HCT116 (cell line): ENCODE measurements around the gene NCR1. TPM values are rescaled to one million over a fixed set of nuclear protein-coding genes. Genes with fewer than 3 reads are reported as not detected.
"Not testable (repeated sequence)": the region's sequence is repeated elsewhere in the genome, so short reads cannot be mapped to it uniquely, and the experiment has no call there.

Experiments
- ATAC-seq: fragments of 200-7000 bp; cut with Tn5 transposase; 2 replicates; pipeline ENCODE4 v1.9.1; 2020; ENCODE audit warnings: mild to moderate bottlenecking, moderate library complexity
- BruUV-seq: library from RNA; stranded (reverse); fragments of 400-500 nt; replicated peaks from 2 replicates; lab custom pipeline; 2021; lab: Mats Ljungman, UMichigan
- CTCF ChIA-PET: fragments of 300-600 bp; sonication (Branson Sonifier 250); formaldehyde crosslinking; loops from one replicate; lab custom pipeline; 2021; ENCODE audit warnings: antibody characterized with exemption; lab: Charles Lee
- POLR2A ChIA-PET: fragments of 300-600, 350-600 bp; sonication (Branson Sonifier 250); formaldehyde crosslinking; loops from one replicate; lab custom pipeline; 2021; ENCODE audit warnings: antibody characterized with exemption; lab: Charles Lee
- RAD21 ChIA-PET, 2 experiments: fragments of 300-600 bp; sonication (Branson Sonifier 250); formaldehyde crosslinking; loops; one replicate each; lab custom pipeline; 2023; ENCODE audit warnings: low total read pairs in 2 of 2; ENCODE audit not compliant: uncharacterized antibody in 2 of 2, unreplicated experiment in 2 of 2, low non-redundant PET in 1 of 2; lab: Charles Lee
- DNase-seq: peaks from one replicate; pipeline ENCODE4 v3.0.0-alpha.2; 2010; ENCODE audit warnings: low read depth, low spot score
- H2AFZ ChIP-seq: fragments of 200-600 bp; shearing (Covaris generic), sonication (generic); 2 replicates; pipeline ENCODE4 v1.6.1; 2017; ENCODE audit warnings: low read depth, mixed run types, mixed read lengths, antibody characterized with exemption, low read length; ENCODE audit not compliant: poor library complexity, severe bottlenecking
- H3K27ac ChIP-seq: 2 replicates; pipeline ENCODE4 v1.5.1; 2012; ENCODE audit warnings: low read depth, low read length
- H3K27me3 ChIP-seq: fragments of 200-600 bp; sonication (generic); 2 replicates; pipeline ENCODE4 v1.6.1; 2016; ENCODE audit warnings: mixed run types, low read length, mixed read lengths; ENCODE audit not compliant: insufficient read depth
- H3K36me3 ChIP-seq, 2 experiments: fragments of 200-500 bp in 1 of 2; fragments of 200-600 bp in 1 of 2; sonication (Bioruptor generic) in 1 of 2; sonication (generic) in 1 of 2; 2 replicates each; pipeline versions ENCODE4 v1.5.1 to v1.6.1; 2014 to 2016; ENCODE audit warnings: low read length in 2 of 2, inconsistent platforms in 1 of 2, mixed read lengths in 1 of 2, mixed run types in 1 of 2; ENCODE audit not compliant: insufficient read depth in 2 of 2, control insufficient read depth in 1 of 2
- H3K4me1 ChIP-seq, 2 experiments: fragments of 200-600 bp in 1 of 2; sonication (generic) in 1 of 2; 2 replicates each; pipeline versions ENCODE4 v1.5.1 to v1.6.1; 2012 to 2017; ENCODE audit warnings: low read length in 2 of 2, inconsistent platforms in 1 of 2, mild to moderate bottlenecking in 1 of 2, mixed read lengths in 1 of 2, mixed run types in 1 of 2, moderate library complexity in 1 of 2; ENCODE audit not compliant: insufficient read depth in 2 of 2, control insufficient read depth in 1 of 2
- H3K4me2 ChIP-seq: fragments of 200-600 bp; sonication (generic); 2 replicates; pipeline ENCODE4 v1.6.1; 2017; ENCODE audit warnings: mixed run types, low read length, mixed read lengths
- H3K4me3 ChIP-seq, 2 experiments: fragments of 200-600 bp in 1 of 2; sonication (generic) in 1 of 2; replicated peaks in 1 of 2; 2 replicates each; pipeline ENCODE4 v1.5.1; 2011 to 2016; ENCODE audit warnings: low read length in 2 of 2, control low read depth in 1 of 2, low read depth in 1 of 2, mild to moderate bottlenecking in 1 of 2, mixed read lengths in 1 of 2, mixed run types in 1 of 2
- H3K79me2 ChIP-seq: fragments of 200-600 bp; sonication (generic); 2 replicates; pipeline ENCODE4 v1.6.1; 2017; ENCODE audit warnings: mild to moderate bottlenecking, mixed run types, low read length, moderate library complexity, mixed read lengths; ENCODE audit not compliant: insufficient read depth
- H3K9ac ChIP-seq: fragments of 200-600 bp; sonication (generic); 2 replicates; pipeline ENCODE4 v1.6.1; 2016; ENCODE audit warnings: low read length, mixed read lengths
- H3K9me2 ChIP-seq: fragments of 200-600 bp; sonication (generic), shearing (Covaris generic); 2 replicates; pipeline ENCODE4 v1.6.1; 2017; ENCODE audit warnings: mixed run types, mild to moderate bottlenecking, moderate library complexity; ENCODE audit not compliant: insufficient read depth
- H3K9me3 ChIP-seq, 2 experiments: fragments of 200-500 bp in 1 of 2; fragments of 200-600 bp in 1 of 2; sonication (Bioruptor generic) in 1 of 2; sonication (generic) in 1 of 2; 2 replicates each; pipeline ENCODE4 v1.6.1; 2014 to 2017; ENCODE audit warnings: low read length in 2 of 2, mixed read lengths in 2 of 2, inconsistent platforms in 1 of 2, low read depth in 1 of 2, mild to moderate bottlenecking in 1 of 2, mixed run types in 1 of 2, moderate library complexity in 1 of 2; ENCODE audit not compliant: control insufficient read depth in 1 of 2, insufficient read depth in 1 of 2
- H4K20me1 ChIP-seq: fragments of 200-600 bp; sonication (generic), shearing (Covaris generic); 2 replicates; pipeline ENCODE4 v1.6.1; 2017; ENCODE audit warnings: mixed run types, mild to moderate bottlenecking, moderate library complexity; ENCODE audit not compliant: insufficient read depth
- ELF1 ChIP-seq: IDR thresholded peaks from 2 replicates; pipeline ENCODE4 v1.6.1; 2012; ENCODE audit warnings: low read depth, borderline replicate concordance
- POLR2A ChIP-seq: IDR thresholded peaks from 2 replicates; pipeline ENCODE4 v1.7.0; 2011; ENCODE audit warnings: borderline replicate concordance; ENCODE audit not compliant: insufficient read depth, insufficient read length; ENCODE audit errors: extremely low read depth
- POLR2AphosphoS5 ChIP-seq: IDR thresholded peaks from 2 replicates; pipeline ENCODE4 v1.6.1; 2011; ENCODE audit warnings: mild to moderate bottlenecking, low read depth, low read length, moderate library complexity
- YY1 ChIP-seq: IDR thresholded peaks from 2 replicates; pipeline ENCODE4 v1.6.1; 2011; ENCODE audit warnings: low read length, low read depth, moderate library complexity, mild to moderate bottlenecking; ENCODE audit not compliant: insufficient replicate concordance; ENCODE audit errors: extremely low read depth
- intact Hi-C: fragments of 100-400 bp; cut with micrococcal nuclease; formaldehyde crosslinking; loops from 2 replicates; pipeline ENCODE4 v1.10.0; 2022
- total RNA-seq: library from RNA; stranded (reverse); gene quantifications from one replicate; pipeline ENCODE4 v1.2.1, GENCODE V29; 2021; ENCODE audit not compliant: unreplicated experiment

Gene NCR1
- total RNA-seq, 1 experiment from 2014 or later, result not detected

GRCh38 chr19:54906819-54907218 is 871 bp downstream of the NCR1 start:
- TF ChIP-seq POLR2AphosphoS5 (no peak), POLR2A (no peak), ELF1 (no peak), YY1 (no peak)
- TF ChIP-seq, all 23 proteins: peak for 0
- DNase-seq, result no peak
- ChIA-PET CTCF (no interaction called here), POLR2A (no interaction called here), RAD21 (no interaction called here)
- no peak overlapping the region for H2AFZ ChIP-seq
- H3K9me3 ChIP-seq, result no peaks in the 10 kb centered on the region
- H3K4me2 ChIP-seq, result no peak overlapping the region
- H3K4me1 ChIP-seq, result no peaks in the 10 kb centered on the region
- intact Hi-C loops, result no loop called here
- H3K36me3 ChIP-seq, result no peaks in the 10 kb centered on the region
- BruUV-seq, result no TSS peak
- H3K79me2 ChIP-seq, result no peaks in the 10 kb centered on the region
- no peak overlapping the region for H3K27ac ChIP-seq
- no peak for ATAC-seq
- H4K20me1 ChIP-seq, result no peaks in the 10 kb centered on the region
- H3K9ac ChIP-seq, result no peak overlapping the region
- H3K4me3 ChIP-seq, result no peak overlapping the region
- no peaks in the 10 kb centered on the region for H3K27me3 ChIP-seq
- no peaks in the 10 kb centered on the region for H3K9me2 ChIP-seq

GRCh38 chr19:54907899-54908298 is 2.0 kb downstream of the NCR1 start:
- DNase-seq, H3K27me3 ChIP-seq, RAD21 ChIA-PET, intact Hi-C loops, CTCF ChIA-PET, BruUV-seq, H3K36me3 ChIP-seq, H2AFZ ChIP-seq, H3K4me2 ChIP-seq, H4K20me1 ChIP-seq, POLR2A ChIA-PET, ATAC-seq, H3K9me3 ChIP-seq, H3K27ac ChIP-seq, H3K4me3 ChIP-seq, H3K9me2 ChIP-seq, H3K79me2 ChIP-seq, H3K9ac ChIP-seq, H3K4me1 ChIP-seq: not testable (repeated sequence)
